ENCODE results near the gene IFITM10. TPM values are rescaled to one million over a fixed set of nuclear protein-coding genes. Genes with fewer than 3 reads are reported as not detected.

Gene IFITM10
- total RNA-seq, 2 experiments from 2014 or later, result 0.21 TPM; not detected in 1

DNA sequence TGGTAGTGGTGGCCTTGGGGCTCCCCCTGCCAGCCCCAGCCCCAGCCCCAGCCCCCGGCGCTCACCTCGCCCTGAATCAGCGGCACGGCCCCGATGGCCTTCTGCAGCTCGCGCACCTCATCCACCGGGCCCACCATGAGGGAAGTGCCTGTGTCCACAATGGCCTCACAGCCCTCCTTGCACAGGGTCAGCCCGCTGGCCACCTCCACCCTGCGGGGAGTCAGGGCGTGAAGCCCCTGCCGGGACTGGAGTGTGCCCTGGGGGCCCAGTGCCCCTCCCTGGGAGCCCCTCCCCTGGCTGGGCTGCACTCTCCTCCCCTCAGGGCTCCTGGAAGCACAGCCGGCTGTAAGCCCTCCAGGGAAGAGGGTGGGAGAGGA is 3.5 kb upstream of the IFITM10 start:
- peaks cover 7% of the 10 kb centered on the region for H3K36me3 Mint-ChIP-seq (ENCODE audit: low read depth)
- H3K4me3 Mint-ChIP-seq, result no peak overlapping the region
- CTCF ChIA-PET, result interaction anchor here (0.6 kb wide), 1 partner anchor 113 kb away, joined by 3 read pairs; no protein-coding TSS in a partner anchor
- POLR2A ChIA-PET, result no interaction called here
- H3K9me3 Mint-ChIP-seq (ENCODE audit: low read depth), result no peaks in the 10 kb centered on the region
- no peak overlapping the region for H3K27ac Mint-ChIP-seq
- DNase-seq, result no peak
- peaks cover 60% of the 10 kb centered on the region for H3K4me1 Mint-ChIP-seq
- peaks cover 12% of the 10 kb centered on the region for H3K27me3 Mint-ChIP-seq
- intact Hi-C loops (cut with DNase I, micrococcal nuclease), result no loop called here
- no peak for ATAC-seq

- no peak for ATAC-seq
- Mint-ChIP-seq H3K27ac (no peak overlapping the region), H3K4me3 (no peak overlapping the region), H3K4me1 (peaks cover 55% of the 10 kb centered on the region), H3K36me3 (ENCODE audit: low read depth) (peaks cover 7% of the 10 kb centered on the region), H3K9me3 (ENCODE audit: low read depth) (no peaks in the 10 kb centered on the region), H3K27me3 (peaks cover 14% of the 10 kb centered on the region)
- intact Hi-C loops (cut with DNase I, micrococcal nuclease), result no loop called here
- ChIA-PET CTCF (interaction anchor here (0.6 to 1.1 kb wide), 2 partner anchors 61 to 112 kb away, joined by 3 read pairs; no protein-coding TSS in a partner anchor), POLR2A (no interaction called here)
- DNase-seq, result peak; percentile 8
Observed at GRCh38 chr11:1753229-1753928, 3.0 kb upstream of the IFITM10 start.

GRCh38 chr11:1752907-1753228 is 2.5 kb upstream of the IFITM10 start:
- Mint-ChIP-seq H3K27ac (no peak overlapping the region), H3K9me3 (ENCODE audit: low read depth) (no peaks in the 10 kb centered on the region), H3K4me1 (peaks cover 52% of the 10 kb centered on the region), H3K27me3 (peaks cover 14% of the 10 kb centered on the region), H3K36me3 (ENCODE audit: low read depth) (peaks cover 7% of the 10 kb centered on the region), H3K4me3 (no peak overlapping the region)
- POLR2A ChIA-PET, result no interaction called here
- intact Hi-C loops (cut with DNase I, micrococcal nuclease), result no loop called here
- DNase-seq, result no peak
- CTCF ChIA-PET, result interaction anchor here (1.1 kb wide), 1 partner anchor 61 kb away, joined by 3 read pairs; no protein-coding TSS in a partner anchor
- no peak for ATAC-seq

DNA sequence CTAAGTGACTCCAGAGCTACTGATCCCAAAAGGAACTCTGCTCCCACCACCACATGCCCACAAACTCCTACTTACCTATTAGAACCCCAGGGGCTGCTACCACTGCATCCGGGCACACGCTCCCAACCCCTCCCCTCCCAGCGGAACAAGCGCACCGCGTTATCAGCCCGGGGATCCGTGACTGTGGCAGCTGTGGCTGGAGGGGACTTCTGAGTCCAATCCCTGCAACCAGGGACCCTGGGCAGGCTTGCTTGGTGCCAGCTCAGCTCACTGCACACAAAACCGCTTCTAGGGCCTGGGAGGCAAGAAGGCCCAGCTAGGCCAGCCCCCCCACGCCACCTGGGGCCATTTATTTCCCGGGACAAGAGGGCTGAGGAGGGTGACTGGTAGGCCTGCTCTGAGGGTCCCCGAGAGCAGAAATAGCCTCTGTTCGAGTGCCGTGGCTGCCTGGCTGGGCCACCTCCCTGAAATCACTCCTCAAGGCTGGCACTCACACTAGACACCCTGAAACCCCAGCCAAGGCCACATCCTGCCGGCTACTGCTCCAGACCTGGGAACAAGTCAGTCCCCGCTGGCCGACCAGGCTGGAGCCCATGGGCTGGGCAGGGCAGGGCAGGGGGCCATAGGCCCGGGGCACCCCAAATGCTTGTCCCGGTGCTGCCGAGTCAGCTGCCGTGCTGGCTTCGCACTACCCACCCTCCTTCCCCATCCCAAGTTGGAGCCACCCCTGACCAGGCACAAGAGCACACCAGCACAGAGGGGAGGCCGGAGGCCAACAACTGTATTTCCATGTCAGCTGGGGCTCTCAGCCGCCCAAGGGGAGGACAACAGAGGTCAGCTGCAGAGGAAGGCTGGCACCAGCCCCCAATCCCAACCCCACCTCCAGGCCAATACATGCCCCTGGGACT is 1.9 kb upstream of the IFITM10 start:
- Mint-ChIP-seq H3K9me3 (ENCODE audit: low read depth) (no peaks in the 10 kb centered on the region), H3K4me1 (peaks cover 46% of the 10 kb centered on the region), H3K27ac (no peak overlapping the region), H3K27me3 (peaks cover 14% of the 10 kb centered on the region), H3K36me3 (ENCODE audit: low read depth) (peaks cover 6% of the 10 kb centered on the region), H3K4me3 (no peak overlapping the region)
- intact Hi-C loops (cut with DNase I, micrococcal nuclease), result no loop called here
- CTCF ChIA-PET, result interaction anchor here (0.8 to 1.1 kb wide), 2 partner anchors 60 to 100 kb away, joined by 3 read pairs; no protein-coding TSS in a partner anchor
- DNase-seq (no peak), ATAC-seq (no peak)
- POLR2A ChIA-PET, result interaction anchor here (0.8 kb wide), 1 partner anchor 10 kb away, joined by 3 read pairs; no protein-coding TSS in a partner anchor

GRCh38 chr11:1751531-1751921 is 1.1 kb upstream of the IFITM10 start:
- H3K4me1 Mint-ChIP-seq, result peaks cover 39% of the 10 kb centered on the region

DNA sequence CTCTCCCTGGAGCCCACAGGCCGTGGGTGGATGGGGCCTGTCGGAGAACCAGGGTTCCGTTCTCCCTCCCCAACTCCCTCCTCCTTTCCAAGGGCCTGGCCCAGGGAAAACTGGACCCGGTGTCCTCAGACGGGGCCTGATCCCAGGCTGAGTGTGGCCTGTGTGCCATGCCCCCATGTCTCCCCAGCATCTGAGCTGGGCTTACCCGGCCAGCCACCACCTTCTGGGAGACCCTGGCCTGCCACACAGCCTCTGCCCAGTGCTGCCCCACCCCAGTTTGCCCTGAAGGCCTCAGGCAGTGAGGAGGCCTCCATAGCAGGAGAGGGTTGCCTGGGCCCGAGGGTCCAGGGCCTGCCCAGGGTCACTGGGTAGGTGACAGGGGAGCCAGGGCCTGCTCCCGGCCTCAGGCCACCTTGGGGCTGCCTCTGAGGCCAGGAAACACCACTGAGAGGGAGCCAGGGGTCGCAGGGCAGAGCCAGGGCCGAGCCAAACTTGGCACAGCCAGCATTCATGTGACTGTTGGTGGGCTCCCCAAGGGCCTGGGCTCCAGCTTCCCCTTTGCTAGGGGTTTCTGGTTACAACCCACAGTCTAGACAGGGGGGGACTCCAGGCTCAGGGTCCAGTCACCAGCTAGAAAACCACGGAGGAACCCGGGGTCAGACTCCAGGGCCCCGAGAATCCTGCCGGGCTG is 590 bp upstream of the IFITM10 start:
- H3K4me3 Mint-ChIP-seq, result no peak overlapping the region
- H3K27ac Mint-ChIP-seq, result no peak overlapping the region
- H3K36me3 Mint-ChIP-seq (ENCODE audit: low read depth), result peaks cover 4% of the 10 kb centered on the region
- peaks cover 14% of the 10 kb centered on the region for H3K27me3 Mint-ChIP-seq
- peaks cover 3% of the 10 kb centered on the region for H3K9me3 Mint-ChIP-seq (ENCODE audit: low read depth)
- ATAC-seq, result no peak
- DNase-seq, result no peak
- POLR2A ChIA-PET, result interaction anchor here (0.7 kb wide), 1 partner anchor 146 kb away, joined by 4 read pairs; no protein-coding TSS in a partner anchor
- peaks cover 34% of the 10 kb centered on the region for H3K4me1 Mint-ChIP-seq
- intact Hi-C loops (cut with DNase I, micrococcal nuclease), result no loop called here
- CTCF ChIA-PET, result no interaction called here

More at GRCh38 chr11:1751531-1751921, 1.1 kb upstream of the IFITM10 start:
- Mint-ChIP-seq H3K4me3 (no peak overlapping the region), H3K36me3 (ENCODE audit: low read depth) (peaks cover 4% of the 10 kb centered on the region), H3K27me3 (peaks cover 14% of the 10 kb centered on the region), H3K27ac (no peak overlapping the region), H3K9me3 (ENCODE audit: low read depth) (no peaks in the 10 kb centered on the region)
- ChIA-PET POLR2A (interaction anchor here (0.7 kb wide), 1 partner anchor 146 kb away, joined by 4 read pairs; no protein-coding TSS in a partner anchor), CTCF (interaction anchor here (0.8 kb wide), 1 partner anchor 99 kb away, joined by 3 read pairs; no protein-coding TSS in a partner anchor)
- ATAC-seq (no peak), DNase-seq (no peak)
- intact Hi-C loops (cut with DNase I, micrococcal nuclease), result no loop called here

GRCh38 chr11:1749395-1750351 is 722 bp downstream of the IFITM10 start:
- CTCF ChIA-PET, result no interaction called here
- peaks cover 21% of the 10 kb centered on the region for H3K4me1 Mint-ChIP-seq
- H3K27me3 Mint-ChIP-seq, result peaks cover 14% of the 10 kb centered on the region
- DNase-seq, result no peak
- ATAC-seq, result no peak
- POLR2A ChIA-PET, result interaction anchor here (0.6 kb wide), 1 partner anchor 382 kb away, joined by 3 read pairs; no protein-coding TSS in a partner anchor
- intact Hi-C loops (cut with DNase I, micrococcal nuclease), result no loop called here
- no peak overlapping the region for H3K27ac Mint-ChIP-seq
- peaks cover 4% of the 10 kb centered on the region for H3K9me3 Mint-ChIP-seq (ENCODE audit: low read depth)
- peak overlapping the region; percentile 23 for H3K4me3 Mint-ChIP-seq
- H3K36me3 Mint-ChIP-seq (ENCODE audit: low read depth), result peaks cover 2% of the 10 kb centered on the region

- peaks cover 4% of the 10 kb centered on the region for H3K9me3 Mint-ChIP-seq (ENCODE audit: low read depth)
- H3K36me3 Mint-ChIP-seq (ENCODE audit: low read depth), result peaks cover 2% of the 10 kb centered on the region
- no peak overlapping the region for H3K27ac Mint-ChIP-seq
- intact Hi-C loops (cut with DNase I, micrococcal nuclease), result no loop called here
- H3K4me3 Mint-ChIP-seq, result no peak overlapping the region
- ATAC-seq (peak; percentile 43), DNase-seq (peak; percentile 3)
- H3K4me1 Mint-ChIP-seq, result peaks cover 18% of the 10 kb centered on the region
- ChIA-PET POLR2A (no interaction called here), CTCF (no interaction called here)
- H3K27me3 Mint-ChIP-seq, result peaks cover 14% of the 10 kb centered on the region
Observed at GRCh38 chr11:1748636-1749394, 1.6 kb downstream of the IFITM10 start.

DNA sequence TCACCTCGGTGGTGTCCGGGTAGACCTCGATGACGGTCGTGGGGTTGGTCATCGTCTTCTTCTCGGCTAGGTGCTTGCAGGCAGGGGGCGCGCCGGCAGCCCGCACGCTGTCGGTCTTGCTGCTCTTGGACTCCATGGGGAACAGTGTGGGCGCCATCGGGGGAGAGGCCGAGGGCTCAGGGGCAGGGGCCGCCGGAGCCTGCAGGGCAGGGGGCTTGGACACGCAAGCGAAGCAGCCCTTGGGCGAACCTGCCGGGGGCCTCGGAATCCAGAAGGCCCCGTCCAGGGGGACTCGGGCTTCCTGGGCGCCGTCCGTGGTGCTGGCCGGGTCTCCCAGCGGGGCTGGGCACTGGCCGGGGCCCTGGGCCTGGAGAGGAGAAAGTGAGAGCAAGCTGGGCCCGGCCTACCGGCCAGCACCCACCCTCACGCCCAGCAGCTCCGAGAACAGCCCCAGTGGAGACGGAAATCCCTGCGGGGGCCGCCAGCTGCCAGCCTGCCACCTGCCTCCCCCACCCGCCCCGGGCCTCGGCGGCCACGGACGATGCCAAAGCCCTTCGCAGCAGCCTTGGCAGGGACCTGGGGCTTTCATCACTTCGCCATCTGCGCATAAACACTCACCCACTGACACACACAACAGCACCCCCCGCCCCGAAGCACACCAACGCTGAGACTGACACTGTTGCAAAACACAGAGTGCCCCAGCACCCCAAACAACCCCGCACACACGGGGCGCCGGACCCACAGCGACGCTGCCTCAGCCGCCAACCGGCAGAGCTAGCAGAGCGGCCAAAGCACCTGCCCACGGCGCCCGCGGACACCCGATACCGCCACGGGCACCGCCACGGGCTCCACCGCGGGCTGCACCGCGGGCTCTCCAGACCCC is 2.4 kb downstream of the IFITM10 start:
- intact Hi-C loops (cut with DNase I, micrococcal nuclease), result no loop called here
- CTCF ChIA-PET, result no interaction called here
- Mint-ChIP-seq H3K9me3 (ENCODE audit: low read depth) (peaks cover 4% of the 10 kb centered on the region), H3K4me3 (no peak overlapping the region), H3K4me1 (peaks cover 15% of the 10 kb centered on the region), H3K36me3 (ENCODE audit: low read depth) (peaks cover under 1% of the 10 kb centered on the region), H3K27ac (no peak overlapping the region), H3K27me3 (peaks cover 14% of the 10 kb centered on the region)
- POLR2A ChIA-PET, result no interaction called here
- DNase-seq (peak; percentile 3), ATAC-seq (no peak)

All from activated CD4-positive, alpha-beta T cell treated with anti-CD3 and anti-CD28 coated beads for 36 hours (primary cell).